ENCODE results near the gene SIGLECL1. TPM values are rescaled to one million over a fixed set of nuclear protein-coding genes. Genes with fewer than 3 reads are reported as not detected.

The SIGLECL1 gene
- total and polyA plus RNA-seq, 9 of the 15 experiments (the other 6 are each of a cell fraction or from before 2014, with no cell fraction given), result not detected

DNA sequence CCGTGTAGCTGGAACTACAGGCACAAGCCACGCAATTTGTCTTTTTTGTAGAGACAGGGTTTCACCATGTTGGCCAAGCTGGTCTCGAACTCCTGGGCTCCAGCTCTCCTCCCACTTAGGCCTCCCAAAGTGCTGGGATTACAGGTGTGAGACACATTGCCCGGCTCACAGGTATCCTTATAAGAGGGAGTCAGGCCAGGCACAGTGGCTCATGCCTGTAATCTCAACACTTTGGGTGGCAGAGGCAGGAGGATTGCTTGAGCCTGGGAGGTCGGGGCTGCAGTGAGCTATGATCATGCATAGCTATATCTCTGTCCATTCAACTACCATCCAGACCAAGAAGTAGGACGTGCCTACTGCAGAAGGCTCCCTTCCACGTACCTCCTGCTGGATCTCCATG lies 50.4 kb downstream of the SIGLECL1 start:
- intact Hi-C loops (cut with micrococcal nuclease), result no loop called here
- POLR2A ChIA-PET, result interaction anchor here (0.9 kb wide), 1 partner anchor 10 kb away, joined by 5 read pairs; no protein-coding TSS in a partner anchor
- no peak overlapping the region for H3K9ac ChIP-seq (ENCODE audit: insufficient read depth in 1 of 2, low read depth in 2 of 2, low read length in 2 of 2)
- no peaks in the 10 kb centered on the region for H3K9me1 ChIP-seq (ENCODE audit: control insufficient read depth, insufficient read depth, low read length)
- ATAC-seq (no peak), DNase-seq (ENCODE audit: extremely low read depth in 1 of 4, low spot score in 3 of 4) (no peak), FAIRE-seq (no peak)
- no TSS peak for BruUV-seq (replicated peaks)
- no peaks in the 10 kb centered on the region for H3K9me3 ChIP-seq (replicated peaks; ENCODE audit: control insufficient read depth, insufficient read depth, low read depth, low read length)
- H3K4me3 ChIP-seq, result no peak overlapping the region
- H3K27me3 ChIP-seq (ENCODE audit: control insufficient read depth in 2 of 2, insufficient read depth in 2 of 2, low read length in 2 of 2), result peaks cover 16 to 33% of the 10 kb centered on the region in 2 experiments; a peak in 4 of 5 replicates
- H4K20me1 ChIP-seq (replicated peaks; ENCODE audit: control insufficient read depth, insufficient read depth, low read length), result no peaks in the 10 kb centered on the region
- in situ Hi-C loops (cut with MboI), result no loop called here
- H3K4me1 ChIP-seq (replicated peaks in 1 of 2; ENCODE audit: control insufficient read depth in 2 of 2, insufficient read depth in 2 of 2, low read length in 2 of 2), result no peaks in the 10 kb centered on the region
- H3K79me2 ChIP-seq (ENCODE audit: control insufficient read depth, insufficient read depth, low read length), result no peaks in the 10 kb centered on the region
- H2AFZ ChIP-seq (ENCODE audit: low read depth, low read length), result no peak overlapping the region
- H3K36me3 ChIP-seq (ENCODE audit: control insufficient read depth, insufficient read depth, low read length), result no peaks in the 10 kb centered on the region
- CTCF ChIA-PET (ENCODE audit: low intra/inter-chr PET ratio), result no interaction called here
- no peak overlapping the region for H3K27ac ChIP-seq (ENCODE audit: extremely low read depth, low read depth, low read length)
- WGBS (ENCODE audit: insufficient coverage, low coverage, missing lambda C conversion rate), result 1% methylated on average over 7 of the region's 7 CpGs
- H3K4me2 ChIP-seq (ENCODE audit: insufficient read depth, low read length), result no peak overlapping the region
- TF ChIP-seq TEAD4 (IDR thresholded peaks at IDR 0.05; ENCODE audit: low read length), result no peak
- no peak for TF ChIP-seq TEAD4 (CRISPR knock-in tag; IDR thresholded peaks at IDR 0.05; ENCODE audit: borderline replicate concordance)
- TF ChIP-seq TFE3 (CRISPR knock-in tag; IDR thresholded peaks at IDR 0.05), result no peak
- TF ChIP-seq ELF2 (CRISPR knock-in tag; IDR thresholded peaks at IDR 0.05), result no peak
- no peak for TF ChIP-seq KDM5B (IDR thresholded peaks at IDR 0.05; ENCODE audit: insufficient replicate concordance, low read depth, low read length)
- no peak for TF ChIP-seq YY1 (IDR thresholded peaks at IDR 0.05; ENCODE audit: borderline replicate concordance in 1 of 3, control insufficient read depth in 1 of 3, extremely low read depth in 1 of 3, insufficient read depth in 3 of 3, insufficient read length in 1 of 3, insufficient replicate concordance in 2 of 3, low read depth in 1 of 3, low read length in 2 of 3)
- no peak for TF ChIP-seq ZNF75A (CRISPR knock-in tag; IDR thresholded peaks at IDR 0.05)
- no peak for TF ChIP-seq MED1 (CRISPR knock-in tag; IDR thresholded peaks at IDR 0.05; ENCODE audit: borderline replicate concordance)
- TF ChIP-seq, protein P1, sequence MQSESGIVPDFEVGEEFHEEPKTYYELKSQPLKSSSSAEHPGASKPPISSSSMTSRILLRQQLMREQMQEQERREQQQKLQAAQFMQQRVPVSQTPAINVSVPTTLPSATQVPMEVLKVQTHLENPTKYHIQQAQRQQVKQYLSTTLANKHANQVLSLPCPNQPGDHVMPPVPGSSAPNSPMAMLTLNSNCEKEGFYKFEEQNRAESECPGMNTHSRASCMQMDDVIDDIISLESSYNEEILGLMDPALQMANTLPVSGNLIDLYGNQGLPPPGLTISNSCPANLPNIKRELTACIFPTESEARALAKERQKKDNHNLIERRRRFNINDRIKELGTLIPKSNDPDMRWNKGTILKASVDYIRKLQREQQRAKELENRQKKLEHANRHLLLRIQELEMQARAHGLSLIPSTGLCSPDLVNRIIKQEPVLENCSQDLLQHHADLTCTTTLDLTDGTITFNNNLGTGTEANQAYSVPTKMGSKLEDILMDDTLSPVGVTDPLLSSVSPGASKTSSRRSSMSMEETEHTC (IDR thresholded peaks at IDR 0.05), result no peak
- no peak for TF ChIP-seq POLR3G (IDR thresholded peaks at IDR 0.05; ENCODE audit: extremely low read depth, insufficient read length, insufficient replicate concordance)
- no peak for TF ChIP-seq CAMTA2 (CRISPR knock-in tag; conservative IDR thresholded peaks at IDR 0.05)
- TF ChIP-seq SNIP1 (IDR thresholded peaks at IDR 0.05; ENCODE audit: low read depth), result no peak
- TF ChIP-seq ESRRA (IDR thresholded peaks at IDR 0.05; ENCODE audit: borderline replicate concordance, low read depth), result no peak
- TF ChIP-seq POLR2B (IDR thresholded peaks at IDR 0.05; ENCODE audit: low read depth, partially characterized antibody), result no peak
- TF ChIP-seq CHAMP1 (IDR thresholded peaks at IDR 0.05), result no peak
- no peak for TF ChIP-seq NCOA1 (IDR thresholded peaks at IDR 0.05; ENCODE audit: low read depth)
